Measurements from ENCODE around the gene UGT1A3.

The UGT1A3 gene

GRCh38 chr2:233799716-233800115 lies 70.9 kb downstream of the UGT1A3 start:
- DNase-seq, result no peak

DNA sequence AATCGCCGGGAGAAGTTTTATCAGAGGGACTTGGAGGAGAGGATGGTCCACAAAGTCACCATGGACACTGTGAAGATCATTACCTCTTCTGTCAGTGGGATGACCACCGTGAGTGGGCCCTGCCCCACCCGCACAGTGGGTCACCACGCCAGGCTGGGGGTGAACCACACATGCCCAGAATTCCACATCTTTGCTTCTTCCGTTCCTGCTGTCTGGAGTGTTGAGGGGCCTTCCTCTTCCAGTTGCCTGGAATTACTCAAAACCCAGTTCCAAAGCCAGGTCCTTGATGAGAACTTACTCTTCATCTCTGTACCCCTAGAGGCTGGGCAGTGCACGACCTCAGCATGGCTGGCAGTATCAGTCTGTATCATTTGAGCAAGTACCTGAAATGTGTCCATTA lies 71.4 kb downstream of the UGT1A3 start:
- no peak for DNase-seq

DNA sequence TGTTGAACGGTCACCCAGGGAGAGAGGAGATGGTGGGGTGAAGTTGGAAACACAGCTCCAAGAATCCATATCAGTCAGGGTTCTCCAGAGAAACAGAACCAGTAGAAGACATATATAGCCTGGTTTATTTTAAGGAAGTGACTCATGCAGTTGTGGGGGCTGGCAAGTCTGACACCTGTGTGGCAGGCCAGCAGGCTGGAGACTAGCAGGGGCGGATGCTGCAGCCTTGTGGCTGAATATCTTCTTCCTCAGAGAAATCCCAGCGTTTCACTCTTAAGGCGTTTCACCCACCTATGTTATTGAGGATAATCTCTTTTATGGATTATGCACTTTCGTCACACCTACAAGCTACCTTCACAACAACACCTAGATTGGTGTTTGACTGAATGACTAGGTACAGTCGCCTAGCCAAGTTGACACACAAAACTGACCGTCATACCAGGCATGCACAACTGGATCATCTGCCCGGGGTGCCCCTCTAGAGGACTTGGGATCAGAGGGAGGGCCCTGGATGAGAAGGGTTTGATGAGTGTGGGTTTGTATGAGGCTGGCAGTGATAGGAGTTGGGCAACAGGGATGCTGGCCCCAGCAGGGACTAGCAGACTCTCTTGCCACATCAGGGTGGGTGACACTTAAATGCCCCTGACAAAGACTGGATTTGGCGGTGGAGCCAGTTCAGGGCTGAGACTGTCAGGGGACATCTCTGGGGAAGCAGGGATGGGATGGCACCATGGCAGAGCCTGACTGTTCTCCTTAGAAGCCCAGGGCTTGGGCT lies 72.7 kb downstream of the UGT1A3 start:
- DNase-seq, result no peak

GRCh38 chr2:233802132-233802815 lies 73.4 kb downstream of the UGT1A3 start:
- DNase-seq, result no peak

DNA sequence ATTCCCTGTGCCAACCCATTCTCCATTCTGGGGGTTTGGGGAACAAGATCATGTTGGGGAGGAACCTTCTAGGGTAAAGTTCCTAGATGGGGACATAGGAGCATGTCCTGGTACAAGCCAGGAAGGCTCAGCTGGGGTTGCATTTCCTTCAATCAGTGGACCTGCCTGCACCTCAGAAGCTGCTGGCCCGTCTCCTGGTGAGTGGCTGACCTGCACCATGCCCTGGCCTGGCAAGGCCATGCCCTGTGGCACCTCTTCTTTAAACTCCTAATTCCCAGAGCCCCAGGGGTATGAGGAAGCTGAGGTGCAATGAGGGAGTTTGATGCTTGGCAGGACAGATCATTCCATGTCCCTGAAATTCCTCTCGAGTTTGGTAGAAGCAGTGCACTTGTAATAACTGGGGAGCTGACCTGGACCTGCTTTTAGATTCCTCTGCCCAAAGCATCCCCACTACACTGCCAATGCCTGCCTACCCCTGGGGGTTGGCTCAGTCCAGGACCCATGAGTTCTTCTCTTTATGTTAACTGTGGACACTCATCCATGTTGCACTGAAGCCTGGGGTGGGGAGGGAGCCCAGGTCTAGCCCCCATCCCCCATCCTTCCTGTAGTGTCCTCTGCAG lies 74.6 kb downstream of the UGT1A3 start:
- DNase-seq, result no peak

GRCh38 chr2:233803994-233804393 lies 75.2 kb downstream of the UGT1A3 start:
- no peak for DNase-seq

DNA sequence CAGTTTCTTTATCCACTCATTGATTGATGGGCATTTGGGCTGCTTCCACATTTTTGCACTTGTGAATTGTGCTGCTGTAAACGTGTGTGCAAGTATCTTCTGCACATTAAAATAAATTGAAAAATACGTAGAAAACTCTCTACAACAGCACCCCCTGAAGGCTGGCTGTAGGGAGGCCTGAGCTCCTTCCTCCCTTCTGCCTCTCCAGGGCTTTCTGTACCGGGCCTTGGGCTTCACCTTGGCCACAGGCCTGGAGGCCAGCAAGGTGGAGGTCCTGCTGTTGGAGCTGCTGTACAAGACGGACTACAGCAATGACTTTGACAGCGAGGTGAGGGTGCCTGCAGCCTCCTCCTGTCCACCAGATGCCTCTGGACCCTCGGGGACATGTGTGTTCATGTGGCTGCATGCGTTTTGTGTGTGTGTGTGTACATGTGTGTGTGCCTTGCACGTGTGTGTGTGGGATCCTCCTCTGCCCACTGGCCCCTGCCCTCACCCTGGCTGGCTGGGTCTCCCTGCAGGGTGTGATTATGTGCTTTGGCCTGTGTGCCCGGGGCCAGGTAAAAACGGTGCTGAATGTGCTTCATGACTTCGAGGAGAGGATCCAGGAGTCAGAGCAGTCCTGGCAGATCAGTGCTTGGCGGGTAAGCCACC lies 78.5 kb downstream of the UGT1A3 start:
- no peak for DNase-seq

DNA sequence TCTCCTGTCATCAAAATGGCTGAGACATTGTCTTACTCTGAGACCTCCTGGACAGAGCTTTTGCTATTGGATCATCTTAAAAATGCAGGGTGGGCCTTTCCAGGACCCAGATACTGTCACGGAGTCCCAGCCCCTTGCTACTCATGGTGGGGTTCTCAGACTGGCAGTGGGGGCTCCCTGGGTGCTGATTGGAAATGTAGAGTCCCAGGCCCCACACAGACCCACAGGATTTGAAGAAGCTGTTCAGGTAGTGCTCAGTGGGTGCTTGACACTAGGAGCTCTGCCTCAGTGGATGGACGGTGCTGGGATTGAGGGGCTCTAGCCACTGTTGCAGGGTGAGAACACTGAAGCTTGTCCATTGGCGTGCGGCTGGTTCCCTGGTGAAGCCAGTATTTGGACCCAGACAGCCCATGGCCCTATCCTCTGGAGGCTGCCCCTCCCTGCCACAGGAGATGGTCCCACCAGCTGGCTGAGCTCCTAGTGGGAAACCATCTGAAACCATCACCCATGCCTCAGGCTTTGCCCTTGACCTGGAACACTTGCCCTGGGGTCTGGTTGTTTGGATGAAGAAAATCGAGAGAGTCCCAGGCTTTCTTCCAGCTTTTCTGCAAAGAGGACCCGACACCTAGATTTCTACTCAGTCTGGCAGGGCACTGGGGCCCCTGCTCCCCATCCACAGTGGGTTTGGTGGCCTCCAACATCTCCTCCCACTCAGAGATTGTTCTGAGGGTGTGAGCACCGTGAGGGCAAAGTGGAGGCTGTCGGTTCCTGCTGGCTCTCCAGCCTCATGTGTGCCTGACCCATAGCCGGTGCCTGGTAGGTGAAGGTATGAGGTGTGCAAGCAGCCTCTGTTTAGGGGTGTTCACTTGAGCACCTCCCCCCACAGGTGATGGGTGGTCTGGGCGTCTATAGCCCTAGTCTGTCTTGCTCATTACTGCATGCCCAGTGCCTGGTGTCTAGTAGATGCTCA lies 79.4 kb downstream of the UGT1A3 start:
- DNase-seq, result no peak

DNA sequence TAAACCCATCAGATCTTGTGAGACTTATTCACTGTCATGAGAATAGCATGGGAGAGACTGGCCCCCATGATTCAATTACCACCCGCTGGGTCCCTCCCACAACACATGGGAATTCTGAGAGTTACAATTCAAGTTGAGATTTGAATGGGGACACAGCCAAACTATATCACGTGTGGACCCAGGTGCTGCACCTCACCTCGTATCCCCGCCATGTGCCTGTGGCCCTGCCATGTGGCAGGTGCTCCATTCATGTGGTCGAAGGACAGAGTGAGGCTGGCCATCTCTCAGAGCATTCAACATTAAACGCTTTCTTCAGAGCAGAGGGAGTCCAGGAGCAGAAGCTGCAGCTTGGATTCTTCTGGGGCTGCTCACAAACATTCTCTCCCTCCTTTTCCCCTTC lies 81.5 kb downstream of the UGT1A3 start:
- DNase-seq, result no peak

- DNase-seq, result no peak
These were observed 82.2 kb downstream of the UGT1A3 start for GRCh38 chr2:233811087-233811486.

- DNase-seq, result no peak
These were observed 82.9 kb downstream of the UGT1A3 start for GRCh38 chr2:233811732-233812131.

DNA sequence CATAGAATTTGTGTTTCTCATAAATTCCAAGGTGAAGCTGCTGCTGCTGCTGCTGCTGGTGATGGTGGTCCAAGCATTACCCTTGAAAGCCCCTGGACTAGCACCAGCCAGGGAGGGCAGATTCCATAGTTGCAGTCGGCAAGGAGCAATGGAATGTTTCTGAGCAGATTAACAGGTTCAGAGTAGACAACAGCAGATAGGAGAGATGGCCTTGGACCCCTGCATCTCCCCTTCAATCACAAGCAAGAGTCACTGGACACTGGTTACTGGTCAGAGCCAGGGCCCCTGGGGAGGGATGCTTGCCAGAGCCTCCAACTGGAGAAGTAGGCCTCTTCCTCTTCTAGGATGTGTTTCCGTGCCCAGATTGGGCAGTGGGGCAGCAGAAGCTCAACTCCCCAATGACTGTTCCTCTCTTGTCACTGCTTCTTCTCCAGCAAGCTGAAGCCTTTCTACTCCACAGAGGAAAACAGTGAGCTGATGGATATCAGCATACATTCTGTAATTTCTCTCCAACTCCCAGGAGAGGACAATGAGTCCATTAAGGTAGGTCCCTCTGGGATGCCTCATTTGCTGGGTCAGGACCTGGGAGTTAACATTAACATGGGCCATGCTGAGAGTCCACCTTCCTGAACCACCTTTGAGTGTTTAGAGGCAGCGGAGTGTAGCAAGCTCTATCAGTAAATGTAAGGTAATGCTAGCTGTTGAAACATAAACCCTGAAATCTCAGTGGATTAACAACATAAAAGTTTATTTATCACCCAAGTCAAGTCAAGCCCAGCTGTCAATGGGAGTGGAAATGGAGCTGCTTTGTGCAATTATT lies 84.6 kb downstream of the UGT1A3 start:
- DNase-seq, result no peak

DNA sequence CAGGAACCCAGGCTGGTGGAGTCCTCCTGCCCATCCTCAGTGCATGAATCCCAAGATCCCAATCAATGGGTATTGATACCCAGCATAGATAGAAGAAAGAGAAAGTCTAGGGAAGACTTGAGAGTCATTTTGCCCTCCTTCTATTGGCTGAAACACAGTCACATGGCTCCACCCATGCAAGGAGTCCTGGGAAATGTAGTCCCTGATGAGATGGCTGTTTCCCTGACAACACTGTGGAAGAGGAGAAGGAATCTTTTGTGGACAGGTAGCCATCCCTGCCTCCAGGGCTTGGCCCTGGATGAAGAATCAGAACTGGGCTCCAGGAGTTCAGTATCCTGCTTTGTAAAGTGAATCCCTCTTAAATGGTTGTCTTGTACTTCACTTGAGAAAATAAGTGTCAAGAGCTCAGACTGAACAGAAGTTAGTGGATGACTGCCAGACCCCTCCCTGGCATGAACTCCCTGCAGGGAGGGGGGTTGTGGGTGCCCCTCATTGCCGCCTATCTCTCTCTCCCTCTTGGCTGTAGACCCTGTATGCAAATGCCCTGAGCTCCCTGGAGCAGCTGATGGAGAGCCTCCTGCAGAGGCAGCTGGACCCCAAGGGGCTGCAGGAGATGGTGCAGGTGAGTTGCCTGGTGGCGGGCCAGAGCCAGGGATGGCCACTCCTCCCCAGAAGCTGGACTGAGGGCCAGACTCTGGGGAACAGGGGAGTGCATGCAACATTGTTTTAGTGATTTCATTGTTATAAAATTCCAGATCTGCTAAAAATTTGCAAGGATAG lies 85.4 kb downstream of the UGT1A3 start:
- peak; percentile 15 for DNase-seq

DNA sequence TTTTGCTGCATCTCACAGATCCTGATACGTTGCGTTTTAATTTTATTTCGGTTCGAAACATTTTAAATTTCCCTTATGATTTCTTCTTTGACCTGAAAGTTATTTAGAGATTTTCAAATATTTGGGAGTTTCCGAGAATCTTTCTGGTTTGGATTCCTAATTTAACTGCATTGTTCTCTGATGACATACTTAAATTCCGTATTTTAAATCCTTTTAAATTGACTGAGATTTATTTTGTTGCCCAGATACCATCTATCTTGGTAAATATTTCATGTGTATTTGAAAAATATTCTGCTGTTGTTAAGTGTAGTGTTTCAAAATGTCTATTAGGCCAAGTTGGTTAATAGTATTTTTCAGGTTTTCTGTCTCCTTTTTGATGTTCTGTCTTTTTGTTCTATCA lies 87.0 kb downstream of the UGT1A3 start:
- DNase-seq, result no peak

DNA sequence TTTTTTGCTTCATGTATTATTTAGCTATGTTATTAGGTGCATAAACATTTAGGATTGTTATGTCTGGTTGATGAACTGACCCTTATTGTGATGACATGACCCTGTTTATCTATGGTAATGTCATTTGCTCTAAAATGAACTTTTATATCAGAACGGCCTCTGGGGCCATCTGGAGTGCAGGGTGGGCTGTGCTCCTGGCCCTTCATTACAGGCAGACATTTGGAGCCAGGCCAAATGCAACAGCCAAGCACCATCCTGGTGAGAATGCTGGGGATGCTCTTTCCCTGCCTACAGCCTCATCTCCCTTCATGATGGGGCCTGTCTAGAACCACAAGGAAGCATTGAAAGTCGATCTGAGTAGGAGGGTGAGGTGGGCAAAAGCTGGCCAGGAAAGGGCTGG lies 87.5 kb downstream of the UGT1A3 start:
- DNase-seq, result peak; percentile 67

GRCh38 chr2:233816771-233817170 lies 87.9 kb downstream of the UGT1A3 start:
- DNase-seq, result no peak

DNA sequence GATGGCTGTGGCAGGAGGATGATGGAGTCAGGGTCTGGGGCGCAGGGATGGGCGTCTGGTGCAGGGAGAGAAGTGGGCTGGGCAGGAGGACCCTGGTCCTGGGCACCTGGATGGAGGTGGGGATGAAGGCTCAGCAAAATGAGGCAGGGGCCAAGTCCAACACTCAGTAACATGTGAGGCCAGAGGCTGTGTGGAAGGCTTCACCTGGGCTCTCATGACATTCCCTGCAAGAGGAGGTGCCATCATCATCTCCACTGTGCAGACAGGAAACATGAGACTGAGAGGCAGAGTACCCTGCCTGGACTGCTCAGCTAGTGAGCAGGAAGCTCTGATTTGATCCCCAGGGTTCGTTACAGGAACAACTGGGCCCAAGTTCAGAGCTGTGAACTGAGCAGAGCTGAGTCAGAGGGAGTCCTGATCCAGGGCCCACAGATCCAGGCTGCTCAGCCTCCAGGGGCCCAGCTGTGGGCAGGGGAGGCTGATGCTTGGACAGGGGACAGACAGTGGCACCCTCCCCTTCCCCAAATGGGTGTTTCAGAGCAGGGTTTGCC lies 88.6 kb downstream of the UGT1A3 start:
- DNase-seq, result no peak

DNA sequence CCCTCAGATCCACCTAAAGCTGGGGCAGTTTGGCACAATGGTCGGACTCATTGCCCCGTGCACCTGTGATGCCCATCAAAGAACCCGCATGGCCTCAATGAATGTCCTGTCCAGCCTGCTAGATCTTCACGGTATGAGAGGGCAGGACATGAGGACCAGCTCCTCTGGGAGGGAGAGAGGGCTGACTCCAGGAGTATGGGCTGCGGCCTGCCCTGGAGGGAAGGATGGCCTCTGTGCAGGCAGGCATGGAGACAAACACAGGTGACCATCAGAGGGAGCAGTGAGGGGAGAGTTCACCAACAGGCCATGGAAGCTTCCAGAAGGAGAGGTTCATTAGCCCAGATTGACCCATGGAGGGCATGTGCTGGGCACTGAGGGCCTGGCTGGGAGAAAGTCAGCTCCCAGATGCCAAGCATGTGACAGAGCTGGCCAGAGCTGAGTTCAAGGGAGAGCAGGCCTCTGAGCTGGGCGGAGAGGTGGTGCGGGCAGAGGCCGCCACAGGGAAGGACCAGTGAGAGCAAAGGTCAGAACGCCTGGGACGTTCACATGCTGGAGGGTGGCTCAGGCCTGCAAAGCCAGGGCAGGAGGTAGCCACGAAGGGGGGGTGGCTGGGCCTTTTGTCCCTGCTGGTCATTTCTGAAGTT lies 89.3 kb downstream of the UGT1A3 start:
- no peak for DNase-seq
